ENCODE data around the gene CPED1. TPM values are rescaled to one million over a fixed set of nuclear protein-coding genes. Genes with fewer than 3 reads are reported as not detected.

The CPED1 gene
- total RNA-seq, 2 experiments from 2014 or later, result not detected

- no peak for TF ChIP-seq CTCF (IDR thresholded peaks at IDR 0.05)
- intact Hi-C loops (cut with micrococcal nuclease), result no loop called here
- Mint-ChIP-seq H3K4me1 (ENCODE audit: low read depth) (peaks cover 18% of the 10 kb centered on the region), H3K36me3 (ENCODE audit: low read depth) (no peaks in the 10 kb centered on the region), H3K4me3 (no peak overlapping the region), H3K9me3 (no peaks in the 10 kb centered on the region), H3K27me3 (peaks cover 48% of the 10 kb centered on the region), H3K27ac (no peak overlapping the region)
- CTCF ChIA-PET, result interaction anchor here (2.3 kb wide), 1 partner anchor 216 kb away, joined by 9 read pairs; no protein-coding TSS in a partner anchor
- POLR2A ChIA-PET, result no interaction called here
- ATAC-seq (no peak), DNase-seq (no peak)
These were observed 342.5 kb downstream of the CPED1 start for GRCh38 chr7:121331048-121331447.

- DNase-seq, result no peak
- intact Hi-C loops (cut with micrococcal nuclease), result no loop called here
- Mint-ChIP-seq H3K4me1 (ENCODE audit: low read depth) (peaks cover 18% of the 10 kb centered on the region), H3K27ac (no peak overlapping the region), H3K9me3 (no peaks in the 10 kb centered on the region), H3K4me3 (no peak overlapping the region), H3K36me3 (ENCODE audit: low read depth) (no peaks in the 10 kb centered on the region), H3K27me3 (peaks cover 48% of the 10 kb centered on the region)
- ATAC-seq, result no peak
- TF ChIP-seq CTCF (IDR thresholded peaks at IDR 0.05), result no peak
- ChIA-PET CTCF (no interaction called here), POLR2A (no interaction called here)
These were observed 343.1 kb downstream of the CPED1 start for GRCh38 chr7:121331574-121331973.

- ChIA-PET POLR2A (no interaction called here), CTCF (no interaction called here)
- H3K4me3 Mint-ChIP-seq, result no peak overlapping the region
- TF ChIP-seq CTCF (IDR thresholded peaks at IDR 0.05), result no peak
- H3K9me3 Mint-ChIP-seq, result no peaks in the 10 kb centered on the region
- H3K27me3 Mint-ChIP-seq, result peaks cover 29% of the 10 kb centered on the region
- H3K27ac Mint-ChIP-seq, result no peak overlapping the region
- no peak for DNase-seq
- peaks cover 5% of the 10 kb centered on the region for H3K36me3 Mint-ChIP-seq (ENCODE audit: low read depth)
- intact Hi-C loops (cut with micrococcal nuclease), result no loop called here
- peaks cover 6% of the 10 kb centered on the region for H3K4me1 Mint-ChIP-seq (ENCODE audit: low read depth)
- ATAC-seq, result no peak
These were observed 345.9 kb downstream of the CPED1 start for GRCh38 chr7:121334376-121334775.

GRCh38 chr7:121334875-121335648 is 346.6 kb downstream of the CPED1 start:
- Mint-ChIP-seq H3K27ac (no peak overlapping the region), H3K4me1 (ENCODE audit: low read depth) (peaks cover 5% of the 10 kb centered on the region), H3K27me3 (peaks cover 22% of the 10 kb centered on the region), H3K36me3 (ENCODE audit: low read depth) (peaks cover 5% of the 10 kb centered on the region), H3K9me3 (no peaks in the 10 kb centered on the region), H3K4me3 (no peak overlapping the region)
- ATAC-seq, result no peak
- intact Hi-C loops (cut with micrococcal nuclease), result no loop called here
- CTCF ChIA-PET, result no interaction called here
- no peak for DNase-seq
- POLR2A ChIA-PET, result no interaction called here
- TF ChIP-seq CTCF (IDR thresholded peaks at IDR 0.05), result no peak

- Mint-ChIP-seq H3K4me1 (ENCODE audit: low read depth) (no peaks in the 10 kb centered on the region), H3K36me3 (ENCODE audit: low read depth) (peaks cover 5% of the 10 kb centered on the region), H3K27me3 (peaks cover 12% of the 10 kb centered on the region), H3K9me3 (no peaks in the 10 kb centered on the region), H3K27ac (no peak overlapping the region), H3K4me3 (no peak overlapping the region)
- ChIA-PET CTCF (no interaction called here), POLR2A (no interaction called here)
- no peak for ATAC-seq
- no peak for TF ChIP-seq CTCF (IDR thresholded peaks at IDR 0.05)
- DNase-seq, result no peak
- intact Hi-C loops (cut with micrococcal nuclease), result no loop called here
These were observed 348.1 kb downstream of the CPED1 start for GRCh38 chr7:121336579-121336978.

Measured in activated CD8-positive, alpha-beta T cell treated with anti-CD3 and anti-CD28 coated beads for 36 hours (primary cell).